H1 (cell line): ENCODE results near the gene SV2A. TPM values are rescaled to one million over a fixed set of nuclear protein-coding genes. Genes with fewer than 3 reads are reported as not detected.

ENCODE experiments used
- CTCF ChIA-PET: fragments of 300-600 bp; sonication (Branson Sonifier 250); formaldehyde crosslinking; loops from one replicate; lab custom pipeline; 2021; ENCODE audit not compliant: partially characterized antibody; lab: Charles Lee
- POLR2A ChIA-PET: fragments of 300-600 bp; sonication (Branson Sonifier 250); formaldehyde crosslinking; loops from one replicate; lab custom pipeline; 2021; ENCODE audit warnings: inconsistent platforms; ENCODE audit not compliant: partially characterized antibody; lab: Charles Lee
- DNase-seq, 2 experiments: peaks; one replicate each; pipeline versions ENCODE4 v3.0.0 to v3.0.0-alpha.2; 2010 to 2022; ENCODE audit warnings: low spot score in 2 of 2, low read depth in 1 of 2, mixed read lengths in 1 of 2
- FAIRE-seq: peaks from 2 replicates; lab custom pipeline; 2011; peaks lifted over from hg19 to GRCh38; lab: Jason Lieb, UNC
- H2AFZ ChIP-seq: 2 replicates; pipeline ENCODE4 v1.8.1; 2012; ENCODE audit warnings: low read length, inconsistent platforms
- H2AK5ac ChIP-seq: 2 replicates; pipeline ENCODE4 v1.6.1; 2013; ENCODE audit warnings: low read depth, low read length
- H2BK120ac ChIP-seq: replicated peaks from 2 replicates; pipeline ENCODE3; 2013; ENCODE audit warnings: low read depth, low read length, inconsistent platforms
- H2BK12ac ChIP-seq: 2 replicates; pipeline ENCODE4 v1.6.1; 2013; ENCODE audit warnings: low read depth, low read length
- H2BK15ac ChIP-seq: 2 replicates; pipeline ENCODE4 v1.6.1; 2013; ENCODE audit warnings: low read length
- H2BK20ac ChIP-seq: 2 replicates; pipeline ENCODE4 v1.6.1; 2013; ENCODE audit warnings: low read length
- H2BK5ac ChIP-seq: 2 replicates; pipeline ENCODE4 v1.6.1; 2013; ENCODE audit warnings: low read depth, low read length
- H3K14ac ChIP-seq: 2 replicates; pipeline ENCODE4 v1.6.1; 2013; ENCODE audit warnings: inconsistent platforms; ENCODE audit not compliant: insufficient read length
- H3K18ac ChIP-seq: 2 replicates; pipeline ENCODE4 v1.6.1; 2013; ENCODE audit warnings: low read length; ENCODE audit errors: extremely low read depth
- H3K23ac ChIP-seq: 2 replicates; pipeline ENCODE4 v1.6.1; 2013; ENCODE audit warnings: inconsistent platforms; ENCODE audit not compliant: insufficient read length
- H3K23me2 ChIP-seq: 2 replicates; pipeline ENCODE4 v1.6.1; 2013; ENCODE audit warnings: low read depth, low read length
- H3K27ac ChIP-seq: 2 replicates; pipeline ENCODE4 v1.6.1; 2011; ENCODE audit warnings: low read depth, low read length, inconsistent platforms
- H3K27me3 ChIP-seq, 4 experiments: replicated peaks in 1 of 4; 1 replicate in 1 of 4; 2 replicates in 3 of 4; pipeline versions ENCODE4 v1.6.1 to v1.8.1; 2011 to 2013; ENCODE audit warnings: low read length in 3 of 4, mild to moderate bottlenecking in 3 of 4, inconsistent platforms in 2 of 4, mixed read lengths in 2 of 4, moderate library complexity in 1 of 4; ENCODE audit not compliant: control insufficient read depth in 3 of 4, insufficient read depth in 3 of 4; ENCODE audit errors: extremely low read depth in 1 of 4
- H3K36me3 ChIP-seq, 4 experiments: 2 replicates each; pipeline versions ENCODE4 v1.6.1 to v1.8.1; 2011 to 2013; ENCODE audit warnings: mild to moderate bottlenecking in 4 of 4, low read length in 3 of 4, moderate library complexity in 2 of 4, control low read depth in 1 of 4, inconsistent platforms in 1 of 4; ENCODE audit not compliant: insufficient read depth in 4 of 4, control insufficient read depth in 2 of 4
- H3K4ac ChIP-seq: replicated peaks from 2 replicates; pipeline ENCODE3; 2013; ENCODE audit warnings: low read length, low read depth, mixed read lengths, inconsistent platforms; ENCODE audit not compliant: insufficient read length
- H3K4me1 ChIP-seq, 4 experiments: replicated peaks in 1 of 4; 1 replicate in 1 of 4; 2 replicates in 3 of 4; pipeline versions ENCODE4 v1.6.1 to v1.8.1; 2011 to 2013; ENCODE audit warnings: low read length in 3 of 4, inconsistent platforms in 2 of 4, mixed read lengths in 1 of 4; ENCODE audit not compliant: insufficient read depth in 4 of 4, control insufficient read depth in 3 of 4
- H3K4me2 ChIP-seq, 2 experiments: 2 replicates each; pipeline versions ENCODE4 v1.6.1 to v1.8.1; 2011 to 2013; ENCODE audit warnings: low read depth in 2 of 2, low read length in 2 of 2, control low read depth in 1 of 2, inconsistent platforms in 1 of 2, mild to moderate bottlenecking in 1 of 2; ENCODE audit not compliant: insufficient read depth in 1 of 2
- H3K4me3 ChIP-seq, 4 experiments: fragments of 200-600, 300-600 bp in 1 of 4; sonication (generic), shearing (Covaris generic), sonication (Bioruptor Twin) in 1 of 4; 2 replicates each; pipeline versions ENCODE4 v1.5.1 to v1.8.1; 2011 to 2016; ENCODE audit warnings: low read length in 4 of 4, low read depth in 3 of 4, control low read depth in 2 of 4, inconsistent platforms in 2 of 4, mild to moderate bottlenecking in 2 of 4, mixed read lengths in 1 of 4, moderate library complexity in 1 of 4; ENCODE audit not compliant: insufficient read depth in 2 of 4; ENCODE audit errors: extremely low read depth in 1 of 4
- H3K56ac ChIP-seq: replicated peaks from 2 replicates; pipeline ENCODE3; 2013; ENCODE audit warnings: low read depth, mild to moderate bottlenecking, mixed read lengths, low read length, inconsistent platforms; ENCODE audit not compliant: insufficient read length
- H3K79me1 ChIP-seq: 2 replicates; pipeline ENCODE4 v1.6.1; 2013; ENCODE audit warnings: low read depth, low read length, control low read depth
- H3K79me2 ChIP-seq, 2 experiments: 2 replicates each; pipeline versions ENCODE4 v1.6.1 to v1.8.1; 2012 to 2013; ENCODE audit warnings: low read length in 2 of 2, mild to moderate bottlenecking in 2 of 2, inconsistent platforms in 1 of 2; ENCODE audit not compliant: insufficient read depth in 2 of 2, control insufficient read depth in 1 of 2
- H3K9ac ChIP-seq, 4 experiments: replicated peaks in 1 of 4; 1 replicate in 1 of 4; 2 replicates in 3 of 4; pipeline versions ENCODE4 v1.6.1 to v1.8.1; 2011 to 2013; ENCODE audit warnings: low read depth in 3 of 4, low read length in 3 of 4, control low read depth in 2 of 4, mild to moderate bottlenecking in 2 of 4, moderate library complexity in 2 of 4, inconsistent platforms in 1 of 4; ENCODE audit errors: extremely low read depth in 1 of 4
- H3K9me3 ChIP-seq, 2 experiments: 2 replicates each; pipeline versions ENCODE4 v1.6.1 to v1.8.1; 2012 to 2013; ENCODE audit warnings: mild to moderate bottlenecking in 2 of 2, moderate library complexity in 2 of 2, control low read depth in 1 of 2, inconsistent platforms in 1 of 2, low read depth in 1 of 2, low read length in 1 of 2, mixed read lengths in 1 of 2; ENCODE audit not compliant: insufficient read depth in 2 of 2
- H4K20me1 ChIP-seq, 2 experiments: replicated peaks in 1 of 2; 2 replicates each; pipeline versions ENCODE3 to v1.8.1; 2011 to 2013; ENCODE audit warnings: inconsistent platforms in 2 of 2, low read length in 2 of 2, mild to moderate bottlenecking in 1 of 2; ENCODE audit not compliant: insufficient read depth in 2 of 2, control insufficient read depth in 1 of 2
- H4K5ac ChIP-seq: 2 replicates; pipeline ENCODE4 v1.6.1; 2013; ENCODE audit warnings: low read length, low read depth, mixed read lengths, inconsistent platforms; ENCODE audit not compliant: insufficient read length
- H4K8ac ChIP-seq: 2 replicates; pipeline ENCODE4 v1.8.0; 2013; ENCODE audit warnings: mild to moderate bottlenecking, moderate library complexity, low read length, inconsistent platforms; ENCODE audit not compliant: insufficient read depth; ENCODE audit errors: extremely low read depth
- H4K91ac ChIP-seq: replicated peaks from 2 replicates; pipeline ENCODE3; 2013; ENCODE audit warnings: low read length, mixed read lengths, inconsistent platforms; ENCODE audit not compliant: insufficient read length
- BACH1 ChIP-seq: IDR thresholded peaks from 2 replicates; pipeline ENCODE4 v1.6.1; 2012; ENCODE audit warnings: low read length, improper control_type of control experiment
- CBX5 ChIP-seq: fragments of 300-800, 300-1000 bp; sonication (generic); IDR thresholded peaks from 2 replicates; pipeline ENCODE4 v1.7.1; 2016; ENCODE audit warnings: antibody characterized with exemption, low read length, low read depth
- FOSL1 ChIP-seq: IDR thresholded peaks from 2 replicates; pipeline ENCODE4 v1.6.1; 2011; ENCODE audit warnings: mild to moderate bottlenecking, low read depth, low read length, moderate library complexity; ENCODE audit not compliant: insufficient read depth
- POU5F1 ChIP-seq: IDR thresholded peaks from 2 replicates; pipeline ENCODE4 v1.6.1; 2011; ENCODE audit warnings: low read depth, mild to moderate bottlenecking, low read length, moderate library complexity
- SAP30 ChIP-seq: fragments of 300-600 bp; sonication (generic); IDR thresholded peaks from 2 replicates; pipeline ENCODE4 v1.7.1; 2012; ENCODE audit warnings: low read length, moderate library complexity, mild to moderate bottlenecking, inconsistent platforms; ENCODE audit not compliant: insufficient read depth, insufficient replicate concordance
- WGBS, 2 experiments: shearing (Covaris generic) in 1 of 2; methylation state at CpG; one replicate each; pipeline versions ENCODE4 v1.1.6 to v1.1.7; 2013 to 2015; ENCODE audit warnings: low lambda C conversion rate in 2 of 2, mixed read lengths in 2 of 2, inconsistent platforms in 1 of 2, low coverage in 1 of 2, missing lambda C conversion rate in 1 of 2; ENCODE audit not compliant: insufficient replicate concordance in 2 of 2, insufficient coverage in 1 of 2, insufficient read length in 1 of 2; ENCODE audit errors: extremely low coverage in 1 of 2, missing lambda C conversion rate in 1 of 2; 5-methylcytosine and 5-hydroxymethylcytosine counted together
- long read RNA-seq, 2 experiments: library from RNA in 1 of 2; library from capped mRNA in 1 of 2; stranded (forward); transcript quantifications; one replicate each; pipeline ENCODE4 v2.0.0, GENCODE V29; 2021; ENCODE audit warnings: inconsistent platforms in 1 of 2
- polyA minus RNA-seq, 3 experiments: library from RNA; depleted of rRNA, polyadenylated mRNA; stranded (reverse); fragments of >200 nt; gene quantifications; 1 replicate in 2 of 3; 2 replicates in 1 of 3; pipeline ENCODE4 v1.2.3, GENCODE V29; 2011
- polyA plus RNA-seq, 7 experiments: library from polyadenylated mRNA; depleted of rRNA in 3 of 7; stranded (reverse) in 5 of 7; unstranded in 2 of 7; fragments of >200 nt in 5 of 7; fragments of 200-250 nt in 2 of 7; gene quantifications; 1 replicate in 5 of 7; 2 replicates in 1 of 7; 4 replicates in 1 of 7; pipeline versions ENCODE4 v1.2.1 to v1.2.3, GENCODE V29; 2011 to 2013; ENCODE audit warnings: missing spikeins in 2 of 7, mixed read lengths in 2 of 7
- total RNA-seq: library from RNA; stranded (reverse); fragmentation: NEBNext Ultra II Directional; extraction: Animal tissue kit (Norgen Biotek cat#: 25700); gene quantifications from 2 replicates; pipeline ENCODE4 v1.2.1, GENCODE V29; 2021

The SV2A gene, protein sequence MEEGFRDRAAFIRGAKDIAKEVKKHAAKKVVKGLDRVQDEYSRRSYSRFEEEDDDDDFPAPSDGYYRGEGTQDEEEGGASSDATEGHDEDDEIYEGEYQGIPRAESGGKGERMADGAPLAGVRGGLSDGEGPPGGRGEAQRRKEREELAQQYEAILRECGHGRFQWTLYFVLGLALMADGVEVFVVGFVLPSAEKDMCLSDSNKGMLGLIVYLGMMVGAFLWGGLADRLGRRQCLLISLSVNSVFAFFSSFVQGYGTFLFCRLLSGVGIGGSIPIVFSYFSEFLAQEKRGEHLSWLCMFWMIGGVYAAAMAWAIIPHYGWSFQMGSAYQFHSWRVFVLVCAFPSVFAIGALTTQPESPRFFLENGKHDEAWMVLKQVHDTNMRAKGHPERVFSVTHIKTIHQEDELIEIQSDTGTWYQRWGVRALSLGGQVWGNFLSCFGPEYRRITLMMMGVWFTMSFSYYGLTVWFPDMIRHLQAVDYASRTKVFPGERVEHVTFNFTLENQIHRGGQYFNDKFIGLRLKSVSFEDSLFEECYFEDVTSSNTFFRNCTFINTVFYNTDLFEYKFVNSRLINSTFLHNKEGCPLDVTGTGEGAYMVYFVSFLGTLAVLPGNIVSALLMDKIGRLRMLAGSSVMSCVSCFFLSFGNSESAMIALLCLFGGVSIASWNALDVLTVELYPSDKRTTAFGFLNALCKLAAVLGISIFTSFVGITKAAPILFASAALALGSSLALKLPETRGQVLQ
- total RNA-seq (51.8 and 52.9 TPM in 2 replicates), polyA plus RNA-seq (2011; rRNA removed) (41.8 and 49.0 TPM in 2 replicates), polyA minus RNA-seq (2011; rRNA and poly(A)+ RNA removed) (93.1 and 99.8 TPM in 2 replicates)
- 47.9 TPM for polyA plus RNA-seq (2011; cell fraction: cytosol; rRNA removed)
- polyA plus RNA-seq (2011; cell fraction: nucleus; rRNA removed) = 54.4 TPM
- 53.0 to 56.0 TPM (median 54.0 TPM) in 4 replicates for polyA plus RNA-seq (2012, experiment 1 of 2)
- 56.3 TPM for polyA plus RNA-seq (2012, experiment 2 of 2)
- 69.4 TPM for polyA plus RNA-seq (2013, experiment 1 of 2)
- 74.0 TPM for polyA plus RNA-seq (2013, experiment 2 of 2)
- polyA minus RNA-seq (2011; cell fraction: cytosol; rRNA and poly(A)+ RNA removed) = 34.9 TPM
- 23.6 TPM for polyA minus RNA-seq (2011; cell fraction: nucleus; rRNA and poly(A)+ RNA removed)
- long read RNA-seq, experiment 1, partial matches to known transcripts = 18 of 61 reads
- long read RNA-seq, experiment 1, other reads (novel, unspliced or antisense) = 43 of 61 reads
- long read RNA-seq, experiment 2, full-length matches to known transcripts = 6 of 73 reads
- long read RNA-seq, experiment 2, partial matches to known transcripts = 6 of 73 reads
- long read RNA-seq, experiment 2, other reads (novel, unspliced or antisense) = 61 of 73 reads

GRCh38 chr1:149917571-149918144, at the start of gene SV2A:
Gene SV2A, minus strand, starts transcription at chr1:149917844. Its CDS starts 4,004 bp downstream, at chr1:149913840.
- ChIA-PET CTCF (interaction anchor here (1.7 kb wide), 1 partner anchor 45 kb away, joined by 4 read pairs; no protein-coding TSS in a partner anchor), POLR2A (interaction anchor here (0.6 to 2.7 kb wide), 8 partner anchors 11 to 31 kb away, joined by 3 to 15 read pairs (median 5); a partner anchor contains a TSS)
- H3K79me1 ChIP-seq = peaks cover 15% of the 10 kb centered on the region
- H3K9ac ChIP-seq = peak within 1 kb of the TSS; percentile 10 to 79 (median 62)
- peak within 1 kb of the TSS; percentile 85 to 99 (median 92) for H3K4me3 ChIP-seq
- WGBS, 2 experiments = 3% methylated on average over 6 of the region's 24 CpGs; no CpG with 5 or more reads in 1 of the 2 experiments
- H3K79me2 ChIP-seq = peaks cover 0 to 12% of the 10 kb centered on the region in 2 experiments; a peak in 2 of 4 replicates
- no peaks in the 10 kb centered on the region for H3K27me3 ChIP-seq
- H2BK120ac ChIP-seq = peak within 1 kb of the TSS; percentile 43
- H2AFZ ChIP-seq = peak within 1 kb of the TSS; percentile 86
- H3K56ac ChIP-seq = peak within 1 kb of the TSS; percentile 40
- H3K23me2 ChIP-seq = peaks cover 10% of the 10 kb centered on the region; the same call in 1 of the 2 replicates
- H3K27ac ChIP-seq = no peak within 1 kb of the TSS
- H4K20me1 ChIP-seq = peaks cover 0 to 2% of the 10 kb centered on the region in 2 experiments
- H3K4me2 ChIP-seq = peak within 1 kb of the TSS; percentile 94 to 98
- H3K36me3 ChIP-seq = peaks cover 3 to 9% (median 5%) of the 10 kb centered on the region in 4 experiments; a peak in 3 of 8 replicates
- peak within 1 kb of the TSS; percentile 55; the same call in 1 of the 2 replicates for H3K18ac ChIP-seq
- peak within 1 kb of the TSS; percentile 89 for H3K14ac ChIP-seq
- H4K8ac ChIP-seq = no peak within 1 kb of the TSS
- no peak within 1 kb of the TSS for H4K91ac ChIP-seq
- no peak within 1 kb of the TSS for H4K5ac ChIP-seq
- H2AK5ac ChIP-seq = no peak within 1 kb of the TSS
- peak within 1 kb of the TSS; percentile 72 for H3K23ac ChIP-seq
- H3K9me3 ChIP-seq = no peaks in the 10 kb centered on the region
- 0 out of 2 replicates have a peak within 1 kb of the TSS, but pooled peaks have one; percentile 29 for H2BK15ac ChIP-seq
- peaks cover 4 to 19% (median 11%) of the 10 kb centered on the region in 4 experiments for H3K4me1 ChIP-seq
- FAIRE-seq (no peak), DNase-seq (peak in 1 of 2 experiments; percentile 72)
- H2BK20ac ChIP-seq = peak within 1 kb of the TSS; percentile 32; the same call in 1 of the 2 replicates
- H3K4ac ChIP-seq = peak within 1 kb of the TSS; percentile 96
- peak within 1 kb of the TSS; percentile 1; the same call in 1 of the 2 replicates for H2BK12ac ChIP-seq
- peak within 1 kb of the TSS; percentile 56; the same call in 1 of the 2 replicates for H2BK5ac ChIP-seq
- TF ChIP-seq FOSL1 (no peak), POU5F1 (no peak), SAP30 (no peak), BACH1 (no peak), CBX5 (no peak)
